HepG2 (cell line): ENCODE results near the gene EPB41L2.

Experiments
- AFF4 ChIP-seq: sonication (generic); formaldehyde crosslinking; IDR thresholded peaks from 2 replicates; pipeline ENCODE4 v1.4.0; 2020; ENCODE audit warnings: missing genetic modification reagents
- BHLHE40 ChIP-seq: IDR thresholded peaks from 2 replicates; pipeline ENCODE4 v1.6.1; 2011; ENCODE audit warnings: low read length, improper control_type of control experiment
- EEA1 ChIP-seq: sonication (generic); formaldehyde crosslinking; IDR thresholded peaks from 2 replicates; pipeline ENCODE4 v1.5.1; 2020; ENCODE audit warnings: mild to moderate bottlenecking, missing genetic modification reagents, borderline replicate concordance
- EP300 ChIP-seq, 3 experiments: sonication (generic) in 1 of 3; formaldehyde crosslinking in 1 of 3; IDR thresholded peaks; 2 replicates each; pipeline versions ENCODE4 v1.5.1 to v1.6.1; 2011 to 2020; ENCODE audit warnings: low read depth in 2 of 3, low read length in 2 of 3, borderline replicate concordance in 1 of 3, improper control_type of control experiment in 1 of 3, mild to moderate bottlenecking in 1 of 3, missing genetic modification reagents in 1 of 3, moderate library complexity in 1 of 3
- GABPA ChIP-seq, 2 experiments: IDR thresholded peaks; 2 replicates each; pipeline ENCODE4 v1.6.1; 2011 to 2016; ENCODE audit warnings: low read depth in 2 of 2, low read length in 1 of 2, missing biosample characterization in 1 of 2, missing genetic modification characterization in 1 of 2
- GLMP ChIP-seq: sonication (generic); formaldehyde crosslinking; IDR thresholded peaks from 2 replicates; pipeline ENCODE4 v1.9.0; 2021; ENCODE audit warnings: missing genetic modification reagents, mild to moderate bottlenecking, borderline replicate concordance
- HNRNPL ChIP-seq: fragments of 200-400 bp; formaldehyde crosslinking; IDR thresholded peaks from 2 replicates; pipeline ENCODE4 v1.6.1; 2017; ENCODE audit warnings: mild to moderate bottlenecking, low read depth, low read length
- NPAS2 ChIP-seq: sonication (generic); formaldehyde crosslinking; IDR thresholded peaks from 2 replicates; pipeline ENCODE4 v1.8.0; 2022; ENCODE audit warnings: mild to moderate bottlenecking, missing genetic modification reagents, borderline replicate concordance
- RFX5 ChIP-seq: IDR thresholded peaks from 2 replicates; pipeline ENCODE4 v1.6.1; 2011; ENCODE audit warnings: low read depth, low read length, improper control_type of control experiment
- SIN3B ChIP-seq: fragments of 150-350 bp; IDR thresholded peaks from 2 replicates; pipeline ENCODE4 v1.6.1; 2014; ENCODE audit warnings: low read length
- THRA ChIP-seq: sonication (generic); formaldehyde crosslinking; IDR thresholded peaks from 2 replicates; pipeline ENCODE4 v1.4.0; 2020; ENCODE audit warnings: missing genetic modification reagents, borderline replicate concordance
- TF ChIP-seq, protein P1 (sequence below): sonication (generic); formaldehyde crosslinking; IDR thresholded peaks from 2 replicates; pipeline ENCODE4 v1.9.0; 2021; ENCODE audit warnings: missing genetic modification reagents, borderline replicate concordance
- TF ChIP-seq, protein P2 (sequence below): sonication (generic); formaldehyde crosslinking; IDR thresholded peaks from 2 replicates; pipeline ENCODE4 v1.4.0; 2020; ENCODE audit warnings: missing genetic modification reagents
- TF ChIP-seq, protein P3 (sequence below), 2 experiments: sonication (generic) in 1 of 2; formaldehyde crosslinking in 1 of 2; IDR thresholded peaks; 2 replicates each; pipeline versions ENCODE4 v1.5.1 to v1.6.1; 2011 to 2020; ENCODE audit warnings: borderline replicate concordance in 1 of 2, low read depth in 1 of 2, low read length in 1 of 2, mild to moderate bottlenecking in 1 of 2, missing genetic modification reagents in 1 of 2, moderate library complexity in 1 of 2

GRCh38 chr6:130872250-130873095 is 190.6 kb downstream of the EPB41L2 start:
- no peak for TF ChIP-seq EP300 (IDR thresholded peaks at IDR 0.05; ENCODE audit: low read depth in 2 of 2, low read length in 2 of 2)
- TF ChIP-seq EP300 (CRISPR knock-in tag; IDR thresholded peaks at IDR 0.05; ENCODE audit: borderline replicate concordance) = no peak
- TF ChIP-seq, protein P1, sequence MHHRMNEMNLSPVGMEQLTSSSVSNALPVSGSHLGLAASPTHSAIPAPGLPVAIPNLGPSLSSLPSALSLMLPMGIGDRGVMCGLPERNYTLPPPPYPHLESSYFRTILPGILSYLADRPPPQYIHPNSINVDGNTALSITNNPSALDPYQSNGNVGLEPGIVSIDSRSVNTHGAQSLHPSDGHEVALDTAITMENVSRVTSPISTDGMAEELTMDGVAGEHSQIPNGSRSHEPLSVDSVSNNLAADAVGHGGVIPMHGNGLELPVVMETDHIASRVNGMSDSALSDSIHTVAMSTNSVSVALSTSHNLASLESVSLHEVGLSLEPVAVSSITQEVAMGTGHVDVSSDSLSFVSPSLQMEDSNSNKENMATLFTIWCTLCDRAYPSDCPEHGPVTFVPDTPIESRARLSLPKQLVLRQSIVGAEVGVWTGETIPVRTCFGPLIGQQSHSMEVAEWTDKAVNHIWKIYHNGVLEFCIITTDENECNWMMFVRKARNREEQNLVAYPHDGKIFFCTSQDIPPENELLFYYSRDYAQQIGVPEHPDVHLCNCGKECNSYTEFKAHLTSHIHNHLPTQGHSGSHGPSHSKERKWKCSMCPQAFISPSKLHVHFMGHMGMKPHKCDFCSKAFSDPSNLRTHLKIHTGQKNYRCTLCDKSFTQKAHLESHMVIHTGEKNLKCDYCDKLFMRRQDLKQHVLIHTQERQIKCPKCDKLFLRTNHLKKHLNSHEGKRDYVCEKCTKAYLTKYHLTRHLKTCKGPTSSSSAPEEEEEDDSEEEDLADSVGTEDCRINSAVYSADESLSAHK (CRISPR knock-in tag) = no peak
- no peak; the same call in 1 of the 2 replicates for TF ChIP-seq THRA (CRISPR knock-in tag)
- no peak for TF ChIP-seq EEA1
- TF ChIP-seq, protein P2, sequence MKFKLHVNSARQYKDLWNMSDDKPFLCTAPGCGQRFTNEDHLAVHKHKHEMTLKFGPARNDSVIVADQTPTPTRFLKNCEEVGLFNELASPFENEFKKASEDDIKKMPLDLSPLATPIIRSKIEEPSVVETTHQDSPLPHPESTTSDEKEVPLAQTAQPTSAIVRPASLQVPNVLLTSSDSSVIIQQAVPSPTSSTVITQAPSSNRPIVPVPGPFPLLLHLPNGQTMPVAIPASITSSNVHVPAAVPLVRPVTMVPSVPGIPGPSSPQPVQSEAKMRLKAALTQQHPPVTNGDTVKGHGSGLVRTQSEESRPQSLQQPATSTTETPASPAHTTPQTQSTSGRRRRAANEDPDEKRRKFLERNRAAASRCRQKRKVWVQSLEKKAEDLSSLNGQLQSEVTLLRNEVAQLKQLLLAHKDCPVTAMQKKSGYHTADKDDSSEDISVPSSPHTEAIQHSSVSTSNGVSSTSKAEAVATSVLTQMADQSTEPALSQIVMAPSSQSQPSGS (CRISPR knock-in tag) = no peak; the same call in 1 of the 2 replicates
- no peak for TF ChIP-seq GABPA (IDR thresholded peaks at IDR 0.05; ENCODE audit: low read depth, low read length)
- TF ChIP-seq GABPA (CRISPR knock-in tag; IDR thresholded peaks at IDR 0.05; ENCODE audit: low read depth) = no peak
- no peak for TF ChIP-seq GLMP (CRISPR knock-in tag)
- TF ChIP-seq BHLHE40 = no peak
- TF ChIP-seq RFX5 = no peak
- no peak for TF ChIP-seq NPAS2 (CRISPR knock-in tag)
- TF ChIP-seq SIN3B = no peak
- TF ChIP-seq, protein P3, sequence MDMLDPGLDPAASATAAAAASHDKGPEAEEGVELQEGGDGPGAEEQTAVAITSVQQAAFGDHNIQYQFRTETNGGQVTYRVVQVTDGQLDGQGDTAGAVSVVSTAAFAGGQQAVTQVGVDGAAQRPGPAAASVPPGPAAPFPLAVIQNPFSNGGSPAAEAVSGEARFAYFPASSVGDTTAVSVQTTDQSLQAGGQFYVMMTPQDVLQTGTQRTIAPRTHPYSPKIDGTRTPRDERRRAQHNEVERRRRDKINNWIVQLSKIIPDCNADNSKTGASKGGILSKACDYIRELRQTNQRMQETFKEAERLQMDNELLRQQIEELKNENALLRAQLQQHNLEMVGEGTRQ (IDR thresholded peaks at IDR 0.05; ENCODE audit: low read depth, low read length) = no peak
- TF ChIP-seq, protein P3 (CRISPR knock-in tag; IDR thresholded peaks at IDR 0.05; ENCODE audit: borderline replicate concordance) = no peak
- no peak for TF ChIP-seq HNRNPL
- TF ChIP-seq AFF4 = no peak
